Fibroblast of skin of left biceps (primary cell): ENCODE measurements around the gene LYSMD4.

ENCODE experiments used
- DNase-seq, 2 experiments: peaks; one replicate each; pipeline ENCODE4 v3.0.0-alpha.2; 2013; ENCODE audit warnings: low read depth in 2 of 2

LYSMD4 gene

GRCh38 chr15:99731336-99732123 is 1.7 kb downstream of the LYSMD4 start:
- DNase-seq = no peak

GRCh38 chr15:99729920-99730319 is 3.3 kb downstream of the LYSMD4 start:
- DNase-seq = no peak

DNA sequence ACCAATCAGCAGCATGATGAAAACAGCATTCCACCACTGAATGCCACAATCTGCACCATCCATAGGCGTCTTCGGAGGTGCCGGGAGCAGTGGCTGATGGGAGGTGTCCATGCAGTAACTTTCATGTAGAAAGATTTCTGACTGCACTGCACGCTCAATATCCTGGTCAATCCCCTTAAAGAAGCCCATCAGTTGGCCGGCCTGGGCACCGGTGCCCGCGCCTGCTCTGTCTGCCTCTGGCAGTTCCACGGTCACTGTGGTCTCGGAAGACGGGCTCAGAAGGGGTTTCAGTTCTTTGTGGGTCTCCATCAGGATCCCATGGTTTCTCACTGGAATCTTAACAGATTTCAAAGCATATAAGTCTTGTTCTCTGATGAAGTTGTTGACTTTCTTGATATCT is 3.9 kb downstream of the LYSMD4 start:
- DNase-seq = no peak

DNA sequence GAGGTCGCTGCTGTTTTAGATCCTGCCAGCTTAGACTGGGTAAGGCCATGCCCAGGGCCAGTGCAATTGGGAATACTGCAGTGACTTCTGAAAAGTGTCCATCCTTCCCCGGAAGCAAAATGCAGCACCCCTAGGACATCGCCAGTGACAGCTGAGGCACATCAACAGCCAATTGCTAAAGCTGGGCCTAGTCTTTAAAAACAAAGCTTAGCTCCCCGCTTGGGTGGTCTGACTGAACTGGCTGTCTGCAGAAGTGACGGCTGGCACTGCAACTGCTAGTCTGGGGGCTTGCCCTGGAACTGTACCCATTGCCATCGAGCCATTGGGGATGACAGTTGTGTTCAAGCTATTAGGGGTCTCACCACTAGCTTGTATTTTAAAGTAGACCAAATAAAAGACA is 4.3 kb downstream of the LYSMD4 start:
- DNase-seq = no peak

- DNase-seq = no peak
These were observed 5.5 kb downstream of the LYSMD4 start for GRCh38 chr15:99727733-99728132.

DNA sequence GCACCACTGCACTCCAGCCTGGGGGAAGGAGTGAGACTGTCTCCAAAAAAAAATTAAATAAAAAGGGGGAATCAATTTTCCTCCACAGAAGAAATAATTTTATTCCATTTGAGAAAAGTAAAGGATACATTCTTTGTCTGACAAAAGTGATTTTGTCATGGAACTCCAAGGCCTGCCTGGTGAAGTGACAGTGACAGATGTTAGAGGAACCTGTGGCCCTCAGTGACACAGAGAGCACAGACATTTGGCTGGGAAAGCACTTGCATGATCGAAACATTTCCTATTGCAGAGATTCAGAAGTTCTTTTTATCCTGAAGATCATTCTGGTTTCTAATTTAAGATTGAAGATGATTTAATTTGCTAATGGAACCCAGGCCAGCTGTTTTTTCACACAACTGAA is 5.9 kb downstream of the LYSMD4 start:
- no peak for DNase-seq

- DNase-seq = no peak
These were observed 6.9 kb downstream of the LYSMD4 start for GRCh38 chr15:99726333-99726732.

DNA sequence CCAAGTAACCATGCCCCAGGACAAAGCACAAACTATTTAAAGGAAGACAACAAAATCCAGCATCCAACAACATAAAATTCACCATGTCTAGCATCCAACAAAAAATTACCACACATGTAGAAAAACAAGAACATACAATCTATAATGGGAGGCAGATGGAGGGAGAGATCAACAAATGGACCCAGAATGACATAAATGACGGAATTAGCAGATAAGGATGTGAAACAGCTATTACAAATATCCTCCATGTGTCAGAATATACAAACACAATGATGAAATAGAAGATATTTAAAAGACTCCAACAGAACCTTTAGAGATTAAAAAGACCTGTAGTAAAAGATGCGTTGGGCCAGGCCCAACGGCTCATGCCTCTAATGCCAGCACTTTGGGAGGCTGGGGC is 10.8 kb downstream of the LYSMD4 start:
- no peak for DNase-seq

DNA sequence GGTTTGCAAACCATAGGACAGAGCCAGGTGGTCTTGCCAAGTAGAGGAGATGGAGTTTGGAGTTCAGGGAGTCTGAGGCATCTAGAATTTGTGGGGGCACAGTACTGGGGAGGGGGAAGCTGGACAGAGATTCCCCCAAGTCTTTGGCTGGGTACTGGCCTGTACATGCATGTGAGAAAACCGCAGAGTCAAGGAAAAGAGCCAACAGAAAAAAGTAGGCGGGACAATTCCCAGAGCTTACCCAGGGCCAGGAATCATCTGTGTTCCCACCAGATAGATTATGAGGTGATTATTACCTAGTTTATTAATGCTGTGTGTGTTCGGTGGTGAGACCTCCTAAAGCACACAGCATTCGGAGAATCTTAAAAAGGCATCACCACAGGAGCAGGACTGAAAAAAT is 11.3 kb downstream of the LYSMD4 start:
- DNase-seq = no peak

DNA sequence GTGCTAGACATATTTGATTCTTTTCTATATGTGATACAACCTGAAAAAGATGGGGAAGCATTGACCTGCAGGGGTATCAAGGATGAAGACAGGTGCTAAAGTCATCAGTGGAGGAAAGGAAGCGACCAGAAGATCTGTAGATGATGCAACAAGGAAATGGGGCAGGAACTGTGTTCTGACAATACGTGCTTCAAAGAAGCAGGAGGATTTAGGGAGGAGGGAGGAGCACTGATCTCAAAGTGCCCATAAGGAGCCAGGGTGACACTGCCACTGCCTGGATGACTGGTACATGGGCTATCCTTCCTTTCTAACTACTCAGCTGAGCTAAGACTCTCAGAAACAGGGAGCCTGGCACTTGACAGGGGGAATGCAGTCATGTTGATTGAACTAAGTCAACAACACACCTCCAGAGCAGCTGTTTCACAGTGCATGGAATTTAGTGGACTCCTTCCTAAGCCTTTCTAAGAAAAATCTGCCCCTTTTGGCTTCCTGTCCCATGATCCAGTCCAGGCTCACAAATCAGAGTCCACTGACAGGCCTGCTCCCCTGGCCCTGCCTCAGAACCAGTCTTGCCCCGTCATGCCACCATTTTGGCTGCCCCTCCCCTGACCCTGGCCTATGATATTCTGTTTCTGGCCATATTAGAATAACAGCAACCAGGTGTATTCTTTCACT is 12.0 kb downstream of the LYSMD4 start:
- no peak for DNase-seq

- DNase-seq = no peak
These were observed 12.7 kb downstream of the LYSMD4 start for GRCh38 chr15:99720533-99720932.

- DNase-seq = peak; percentile 49
These were observed 14.1 kb downstream of the LYSMD4 start for GRCh38 chr15:99719096-99719541.

- DNase-seq = no peak
These were observed 14.8 kb downstream of the LYSMD4 start for GRCh38 chr15:99718421-99718820.

DNA sequence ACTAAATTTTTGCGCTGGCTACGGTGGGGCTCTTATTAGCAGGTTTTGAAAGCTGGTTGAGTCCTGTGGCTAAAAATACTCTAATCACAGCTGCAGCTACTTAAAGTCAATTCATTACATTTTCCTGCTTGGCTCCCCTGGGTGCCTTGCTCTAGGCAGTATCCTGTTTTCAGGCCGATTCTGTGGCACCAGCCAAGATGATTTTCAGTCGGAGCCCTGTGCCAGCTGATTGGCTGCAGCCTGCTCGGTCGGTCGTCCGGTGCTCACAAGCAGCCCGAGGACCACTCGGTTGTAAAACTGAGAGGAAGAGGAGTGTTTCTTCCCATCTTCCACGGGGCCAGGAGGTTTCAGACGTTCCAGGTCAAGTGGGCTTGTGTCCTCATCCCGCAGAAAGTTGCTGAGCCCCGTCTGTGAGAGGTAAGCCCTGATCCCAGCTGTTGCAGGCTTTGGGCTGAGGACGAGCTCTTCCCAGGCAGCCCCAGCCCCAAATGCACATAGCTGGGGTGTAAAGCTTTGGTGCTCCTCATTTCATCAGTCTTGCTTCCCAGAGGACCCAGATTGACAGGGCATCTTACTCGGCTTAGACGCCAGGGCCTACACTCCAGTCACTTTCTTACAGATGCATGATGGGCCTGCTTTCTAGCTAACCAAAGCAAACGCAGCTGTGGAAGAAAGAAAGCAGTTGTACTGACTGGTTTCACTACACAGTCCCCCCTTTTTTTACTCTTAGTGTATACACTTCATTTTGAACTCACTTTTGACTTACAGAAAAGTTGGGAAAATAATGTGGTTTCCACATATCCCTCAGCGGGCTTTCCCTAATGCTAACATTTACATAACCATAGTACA is 15.9 kb downstream of the LYSMD4 start:
- DNase-seq = no peak

DNA sequence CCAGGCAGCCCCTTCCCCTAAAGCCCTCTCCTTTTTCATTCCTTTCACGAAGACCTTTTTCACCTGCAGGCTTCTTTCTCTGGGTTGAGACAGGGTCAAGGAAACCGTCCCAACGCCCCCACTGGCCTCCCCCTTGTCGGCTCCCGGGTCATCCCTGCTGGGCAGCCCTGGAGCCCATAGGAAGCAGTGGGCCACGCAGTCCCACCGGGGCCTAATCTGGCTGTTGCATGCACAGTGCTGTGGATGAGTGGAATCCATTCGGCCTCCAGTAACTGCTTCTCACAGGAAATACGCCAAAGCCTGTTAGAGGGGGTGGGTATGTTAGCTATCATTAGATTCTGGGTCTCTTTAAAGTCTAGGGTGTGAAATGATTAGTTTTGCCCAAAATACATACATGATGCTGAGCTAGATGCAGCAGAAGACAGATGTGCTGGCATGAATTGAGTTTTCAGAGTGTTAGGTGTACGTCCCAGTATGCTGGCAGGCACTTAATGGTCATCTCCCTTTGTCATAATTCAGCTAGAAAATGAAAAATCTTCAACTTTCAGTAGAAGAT is 16.6 kb downstream of the LYSMD4 start:
- DNase-seq = no peak

- no peak for DNase-seq
These were observed 20.8 kb downstream of the LYSMD4 start for GRCh38 chr15:99712415-99712814.

GRCh38 chr15:99711625-99712024 is 21.6 kb downstream of the LYSMD4 start:
- DNase-seq = no peak

DNA sequence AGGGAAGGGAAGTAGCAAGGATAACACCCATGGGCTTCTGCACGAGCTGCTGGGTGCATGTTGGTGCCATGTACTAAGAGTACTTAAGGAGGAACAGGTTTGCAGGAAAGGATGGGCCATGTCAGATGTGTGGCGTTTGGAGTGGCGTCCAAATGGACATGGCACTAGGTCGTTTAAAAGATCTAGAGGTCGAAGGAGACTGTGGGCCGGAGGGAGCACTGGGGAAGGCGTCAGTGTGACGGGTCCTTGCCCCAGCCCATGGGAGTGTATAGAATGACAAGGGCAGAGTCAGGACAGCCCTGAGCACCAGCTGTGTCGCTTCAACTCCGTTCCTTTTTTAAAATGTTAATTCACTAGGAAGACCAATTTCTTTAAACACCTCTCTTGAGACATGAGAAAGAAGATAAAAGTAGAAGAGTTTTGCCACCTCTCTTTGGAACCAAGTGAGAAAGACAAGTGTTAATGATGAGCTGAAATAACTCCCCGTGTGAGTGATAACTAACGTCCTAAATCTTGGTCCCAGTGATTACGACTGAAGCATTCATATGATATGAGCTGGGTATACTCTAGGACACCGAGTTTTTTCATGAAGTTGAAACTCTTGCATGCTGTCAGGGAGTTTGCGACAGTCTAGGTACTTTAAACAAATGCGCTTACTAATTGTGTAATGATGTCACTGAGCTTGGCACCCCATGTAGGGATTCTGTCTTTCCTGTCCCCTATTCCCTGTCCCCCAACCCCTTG is 23.8 kb downstream of the LYSMD4 start:
- no peak for DNase-seq

DNA sequence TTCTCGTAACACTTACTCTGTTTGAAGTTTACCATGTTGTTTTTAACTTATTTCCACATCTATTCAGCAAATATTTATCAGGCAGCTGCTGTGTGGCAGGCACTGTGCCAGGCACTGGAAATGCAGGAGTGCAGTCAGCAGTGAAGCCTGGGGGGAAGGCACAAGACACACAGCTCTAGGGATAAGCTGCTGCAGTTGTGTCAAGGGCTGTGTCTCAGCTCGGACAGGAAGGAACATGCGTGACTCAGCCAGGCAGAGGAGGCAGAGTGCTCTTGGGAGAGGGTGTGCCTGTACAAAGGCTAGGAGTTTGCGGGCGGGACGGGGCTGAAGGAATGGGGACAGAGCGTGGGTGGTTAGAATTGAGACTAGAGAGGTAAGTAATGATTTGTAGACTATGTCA is 24.7 kb downstream of the LYSMD4 start:
- DNase-seq = no peak

- DNase-seq = no peak
These were observed 25.6 kb downstream of the LYSMD4 start for GRCh38 chr15:99707473-99708270.
